COLO668 (cell line): ENCODE measurements around the gene TEX10.

Experiments used
- DNase-seq: peaks from one replicate; lab custom pipeline; 2025; ENCODE audit not compliant: unreplicated experiment; lab: John Stamatoyannopoulos, UW

The TEX10 gene

DNA sequence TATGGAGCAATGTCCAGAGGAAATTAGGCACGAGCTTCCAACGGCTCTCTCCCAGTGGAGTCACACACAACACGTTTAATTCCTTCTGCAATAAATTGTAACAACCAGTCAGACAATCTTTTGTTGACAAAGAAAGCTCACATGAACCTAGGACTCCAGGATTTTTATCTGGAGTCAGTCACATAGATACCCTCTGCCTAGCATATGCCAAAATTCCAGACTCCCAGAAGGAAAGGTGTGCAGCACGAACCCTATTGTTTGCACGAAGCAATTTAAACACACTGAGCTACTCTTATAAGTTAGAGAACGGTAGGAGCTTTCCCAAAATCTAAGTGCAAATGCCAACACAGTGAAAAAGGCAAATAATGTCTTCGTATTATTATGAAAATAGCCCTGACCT lies 67.1 kb downstream of the TEX10 start:
- DNase-seq: no peak

DNA sequence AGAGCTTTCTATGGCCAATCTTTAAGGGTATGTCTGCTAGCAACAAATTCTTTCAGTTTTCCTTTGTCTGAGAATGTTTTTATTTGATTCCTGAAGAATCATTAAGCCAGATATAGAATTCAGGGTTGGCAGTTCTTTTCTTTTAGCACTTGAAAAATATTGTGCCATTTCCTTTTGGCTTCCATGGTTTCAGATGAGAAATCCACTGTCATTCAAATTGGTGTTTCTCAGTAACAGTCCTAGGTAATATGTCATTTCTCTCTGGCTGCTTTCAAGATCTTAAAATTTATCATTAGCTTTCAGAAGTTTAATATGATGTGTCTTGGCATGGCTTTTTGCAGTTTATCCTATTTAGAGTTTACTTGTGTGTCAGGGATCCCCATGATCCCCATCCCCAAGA lies 67.7 kb downstream of the TEX10 start:
- DNase-seq: no peak

DNA sequence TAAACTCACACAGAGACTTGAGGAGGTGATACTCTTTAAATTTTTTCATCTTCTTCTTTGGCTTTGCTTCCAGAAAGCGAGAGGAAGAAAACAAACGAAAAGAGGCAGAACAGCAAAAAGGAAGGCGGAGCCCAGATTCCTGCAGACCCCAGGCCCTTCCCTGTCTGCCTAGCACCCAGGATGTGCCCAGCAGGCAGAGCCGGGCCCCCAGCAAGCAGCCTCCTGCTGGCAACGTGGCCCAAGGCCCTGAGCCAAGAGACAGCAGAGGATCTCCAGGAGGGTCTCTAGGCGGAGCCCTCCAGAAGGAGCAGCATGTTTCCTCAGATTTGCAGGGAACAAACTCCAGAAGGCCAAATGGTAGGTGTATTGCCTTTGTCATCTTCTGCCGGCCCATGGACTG lies 68.5 kb downstream of the TEX10 start:
- no peak for DNase-seq

DNA sequence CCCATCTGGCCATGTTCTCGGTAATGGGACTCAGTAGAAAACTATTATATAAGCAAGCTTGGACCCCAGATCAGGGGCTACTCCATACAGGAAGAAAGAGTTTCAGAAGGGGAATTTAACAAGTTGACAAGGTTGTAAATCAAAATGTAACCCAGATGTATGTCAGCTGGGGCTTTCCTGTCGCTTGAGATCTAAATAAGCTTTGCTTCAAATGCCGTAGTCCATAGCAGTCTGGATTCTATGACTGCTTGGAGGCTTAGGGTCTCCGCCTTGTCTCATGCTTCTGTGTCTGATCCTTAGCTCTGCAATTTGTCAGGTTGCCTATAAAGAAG lies 70.4 kb downstream of the TEX10 start:
- no peak for DNase-seq

DNA sequence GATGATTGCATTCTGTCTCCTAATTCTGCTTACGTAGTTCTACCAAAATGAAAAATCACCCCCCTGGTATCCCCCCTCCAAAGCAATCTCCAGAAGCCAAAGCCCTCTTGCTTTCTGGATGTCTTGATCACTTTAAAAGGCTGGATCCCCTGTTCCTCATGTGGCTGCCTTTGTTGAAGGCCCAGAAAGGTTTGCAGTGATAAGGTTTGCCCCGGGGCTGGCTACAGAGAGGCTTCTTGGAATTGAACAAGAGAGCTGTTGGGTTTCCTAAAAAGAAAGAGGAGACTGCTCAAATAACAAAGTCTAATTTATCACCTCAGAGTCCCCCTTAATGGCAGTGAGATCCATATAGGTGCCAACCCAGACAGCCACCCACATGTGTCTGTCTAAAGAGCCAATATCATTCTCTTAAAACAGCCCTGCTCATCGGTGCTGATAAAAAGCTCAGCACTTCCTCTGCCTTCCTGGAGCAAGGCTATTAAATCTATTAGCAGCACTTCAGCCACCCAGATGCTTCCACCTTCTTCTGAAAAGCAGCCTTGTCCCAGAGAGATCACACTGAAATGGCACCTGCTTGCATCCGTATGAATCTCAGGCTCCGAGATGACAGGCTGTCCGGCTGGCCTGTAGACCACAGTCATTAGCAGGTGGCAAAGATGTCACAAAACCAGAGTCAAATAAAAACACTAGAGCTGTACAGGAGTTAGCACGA lies 70.9 kb downstream of the TEX10 start:
- no peak for DNase-seq

DNA sequence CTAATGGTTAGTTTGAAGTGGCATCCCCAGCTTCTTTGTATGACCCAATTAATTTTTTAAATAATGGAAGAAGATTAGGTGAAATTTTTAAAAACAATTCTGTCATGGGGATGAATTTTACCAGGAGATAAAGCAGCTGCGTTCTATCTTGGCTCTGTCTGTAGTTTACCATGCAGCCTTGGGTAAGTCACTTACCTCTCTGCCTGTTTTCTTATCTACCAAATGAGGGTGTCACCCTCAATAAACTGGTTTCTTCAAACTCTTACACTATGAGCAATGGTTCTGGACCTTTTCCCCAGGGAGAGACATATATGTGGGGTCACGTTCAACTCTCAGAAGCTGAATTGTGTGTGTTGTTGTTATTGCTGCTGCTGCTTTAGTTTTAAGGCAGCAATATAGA lies 71.7 kb downstream of the TEX10 start:
- no peak for DNase-seq

DNA sequence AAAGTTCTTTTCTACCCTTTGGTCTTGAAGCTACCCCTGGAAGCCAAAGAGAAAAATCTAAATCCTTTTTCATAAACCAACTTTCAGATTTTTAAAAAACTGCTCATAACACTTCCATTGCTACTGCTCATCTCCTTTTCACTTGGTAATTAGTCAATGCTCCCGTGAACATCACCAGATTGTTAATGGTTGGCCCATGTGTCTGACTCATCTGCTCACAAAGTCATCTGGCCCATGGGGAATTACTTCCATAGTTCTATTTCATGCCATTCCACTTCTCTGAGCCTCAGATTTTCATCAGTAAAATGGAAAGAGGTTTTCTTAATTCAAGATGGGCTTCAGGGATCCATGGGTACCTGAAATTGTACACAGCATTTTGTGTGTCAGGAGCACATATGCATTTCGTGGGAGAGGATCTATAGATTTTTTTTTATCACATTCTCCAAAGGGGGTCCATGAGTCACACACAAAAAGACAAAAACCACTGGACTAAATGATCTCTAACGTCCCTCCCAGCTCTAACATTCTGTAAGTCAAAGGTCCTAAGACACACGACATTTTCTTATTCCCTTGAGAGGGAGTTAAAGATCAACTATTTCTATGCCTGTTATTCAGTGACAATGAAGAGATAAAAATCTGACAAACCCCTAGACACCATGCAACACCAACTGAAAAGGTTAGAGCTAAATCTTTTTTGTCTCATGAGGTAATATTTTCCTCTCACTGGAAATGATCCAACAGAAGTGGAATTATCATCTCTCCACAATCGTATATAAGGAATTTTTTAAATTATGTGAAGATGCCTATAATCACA lies 75.4 kb downstream of the TEX10 start:
- no peak for DNase-seq

DNA sequence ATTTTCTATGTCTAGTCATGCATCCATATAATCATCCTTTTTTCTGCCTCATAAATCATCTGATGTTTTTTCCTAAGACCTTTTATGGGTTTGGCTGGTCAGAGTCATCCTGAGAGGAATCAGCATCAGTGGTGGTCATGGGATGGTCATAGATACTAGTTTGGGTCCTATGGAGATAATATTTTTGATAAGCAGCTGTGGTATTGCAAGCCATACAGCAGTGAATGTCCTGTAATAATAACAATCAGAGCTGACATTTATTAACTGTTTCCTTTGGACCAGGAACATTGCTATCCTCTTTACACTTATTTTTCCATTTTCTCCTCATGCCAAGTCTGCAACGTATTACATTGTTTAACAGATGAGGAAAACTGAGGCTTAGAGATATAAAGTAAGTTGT lies 83.1 kb downstream of the TEX10 start:
- no peak for DNase-seq

DNA sequence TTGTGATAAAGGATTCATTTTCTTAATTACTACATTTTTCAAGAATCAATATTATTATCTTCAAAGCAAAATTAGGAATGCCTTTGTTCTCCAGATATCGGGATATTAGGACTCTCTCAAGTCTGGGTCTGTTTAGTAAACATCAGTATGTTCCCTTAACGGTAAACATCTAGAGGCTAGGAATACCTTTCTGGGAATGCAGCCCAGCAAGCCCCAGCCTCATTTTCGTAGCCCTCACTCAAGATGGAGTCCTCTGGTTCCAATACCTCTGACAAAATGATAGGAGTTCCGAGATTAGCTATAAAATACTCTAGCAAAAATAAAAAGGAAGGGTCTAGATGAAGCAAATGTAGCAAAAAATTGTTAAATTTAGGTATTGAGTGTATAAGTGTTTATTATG lies 84.5 kb downstream of the TEX10 start:
- DNase-seq: no peak

DNA sequence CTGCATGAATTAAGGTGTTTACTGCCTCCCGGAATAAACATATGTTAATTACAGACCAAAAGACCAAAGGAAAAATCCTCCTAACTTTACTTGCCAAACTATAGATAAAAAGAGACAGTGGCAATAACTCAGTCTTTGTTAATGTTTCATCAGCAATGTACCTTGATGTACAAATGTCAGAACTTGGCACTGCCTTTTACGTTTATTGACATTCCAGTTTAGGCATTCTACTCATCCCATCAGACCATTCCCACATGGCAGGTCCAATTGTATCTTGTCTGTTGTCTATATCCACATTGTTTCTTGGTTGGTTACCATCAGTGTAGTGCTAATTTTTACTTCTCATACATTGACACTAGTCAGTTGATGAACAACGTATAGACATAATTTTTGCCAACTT lies 85.5 kb downstream of the TEX10 start:
- DNase-seq: no peak
